Osteoblast (primary cell): ENCODE results near the gene PPARD. TPM values are rescaled to one million over a fixed set of nuclear protein-coding genes. Genes with fewer than 3 reads are reported as not detected.

ENCODE experiments used
- DNase-seq: peaks from one replicate; pipeline ENCODE4 v3.0.0; 2011; ENCODE audit warnings: low spot score, mixed read lengths; ENCODE audit not compliant: insufficient read length; ENCODE audit errors: missing footprints
- H2AFZ ChIP-seq: 2 replicates; pipeline ENCODE4 v1.6.0; 2011; ENCODE audit warnings: mild to moderate bottlenecking, low read length
- H3K27ac ChIP-seq: 2 replicates; pipeline ENCODE4 v1.5.1; 2011; ENCODE audit warnings: mild to moderate bottlenecking, low read depth, low read length, moderate library complexity
- H3K27me3 ChIP-seq: 2 replicates; pipeline ENCODE4 v1.6.0; 2012; ENCODE audit warnings: mild to moderate bottlenecking, control low read depth, inconsistent platforms, low read length, moderate library complexity; ENCODE audit not compliant: insufficient read depth
- H3K36me3 ChIP-seq: 2 replicates; pipeline ENCODE4 v1.5.1; 2011; ENCODE audit warnings: mild to moderate bottlenecking, low read length, control low read depth, moderate library complexity; ENCODE audit not compliant: insufficient read depth
- H3K4me1 ChIP-seq: 2 replicates; pipeline ENCODE4 v1.5.1; 2011; ENCODE audit warnings: mild to moderate bottlenecking, low read length, control low read depth, moderate library complexity; ENCODE audit not compliant: insufficient read depth
- H3K4me2 ChIP-seq: 2 replicates; pipeline ENCODE4 v1.6.0; 2011; ENCODE audit warnings: mild to moderate bottlenecking, low read length; ENCODE audit not compliant: insufficient read depth
- H3K4me3 ChIP-seq: fragments of 200-600 bp; sonication (generic); 3 replicates; pipeline ENCODE4 v1.5.1; 2012; ENCODE audit warnings: mild to moderate bottlenecking, low read length, inconsistent platforms; ENCODE audit not compliant: insufficient read depth
- H3K79me2 ChIP-seq: 2 replicates; pipeline ENCODE4 v1.6.0; 2012; ENCODE audit warnings: mild to moderate bottlenecking, low read length, control low read depth, inconsistent platforms; ENCODE audit not compliant: insufficient read depth
- H3K9me3 ChIP-seq: 2 replicates; pipeline ENCODE4 v1.5.1; 2011; ENCODE audit warnings: low read depth, low read length, control low read depth
- H4K20me1 ChIP-seq: 2 replicates; pipeline ENCODE4 v1.6.0; 2012; ENCODE audit warnings: mild to moderate bottlenecking, low read length, control low read depth; ENCODE audit not compliant: insufficient read depth
- total RNA-seq: library from RNA; depleted of rRNA; stranded (reverse); fragments of >200 nt; gene quantifications from 2 replicates; pipeline ENCODE4 v1.2.3, GENCODE V29; 2012
- TF ChIP-seq, protein P1 (sequence below): IDR thresholded peaks from 2 replicates; pipeline ENCODE4 v1.5.1; 2011; ENCODE audit warnings: mild to moderate bottlenecking, low read depth, low read length, moderate library complexity; ENCODE audit errors: extremely low read depth

PPARD gene
- total RNA-seq, 1 donor, result 12.3 TPM

DNA sequence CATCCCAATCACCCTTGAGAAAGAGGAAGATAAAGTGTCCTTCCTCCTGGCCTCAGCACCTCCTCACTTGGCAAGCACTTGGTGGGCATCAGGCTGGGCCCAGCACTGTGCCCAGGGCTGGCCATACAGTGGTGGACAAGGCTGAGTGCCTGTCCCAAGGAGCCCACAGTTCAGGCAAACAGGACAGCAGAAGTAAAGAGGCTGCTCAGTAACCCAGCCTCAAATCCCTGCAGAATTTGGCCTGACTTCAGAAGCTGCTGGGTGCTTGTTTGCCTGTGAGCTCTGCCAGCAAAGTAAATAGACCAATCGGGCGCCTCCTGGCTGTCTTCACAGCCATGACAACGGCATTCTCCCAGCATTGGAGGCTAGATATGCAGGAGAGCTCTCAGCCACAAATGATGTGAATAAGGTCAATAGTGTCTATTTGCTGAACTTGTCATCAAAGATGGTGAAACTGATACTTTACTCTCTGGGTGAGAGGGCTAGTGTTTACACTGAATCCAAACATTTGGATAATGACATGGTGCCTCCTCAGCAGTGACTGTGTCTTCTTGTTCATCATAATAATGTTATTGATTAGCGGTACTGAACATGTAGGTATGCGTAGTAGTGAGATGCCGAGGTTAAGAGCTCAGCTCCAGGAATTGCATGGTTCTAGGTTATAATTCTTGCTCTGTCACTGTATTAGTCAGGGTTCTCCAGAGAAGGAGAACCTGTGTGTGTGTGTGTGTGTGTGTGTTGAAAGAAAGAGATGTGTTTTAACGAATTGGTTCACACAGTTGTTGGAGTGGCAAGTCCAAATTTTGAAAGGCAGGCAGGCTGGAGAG lies 72.9 kb downstream of the PPARD start:
- Histone ChIP-seq H3K27me3 (no peaks in the 10 kb centered on the region), H3K4me3 (no peak overlapping the region), H4K20me1 (peaks cover 19% of the 10 kb centered on the region), H3K36me3 (peaks cover 78% of the 10 kb centered on the region), H2AFZ (no peak overlapping the region), H3K27ac (peak overlapping the region; percentile 74), H3K4me2 (no peak overlapping the region), H3K79me2 (peaks cover 58% of the 10 kb centered on the region), H3K4me1 (peaks cover 15% of the 10 kb centered on the region), H3K9me3 (no peaks in the 10 kb centered on the region)
- TF ChIP-seq, protein P1, sequence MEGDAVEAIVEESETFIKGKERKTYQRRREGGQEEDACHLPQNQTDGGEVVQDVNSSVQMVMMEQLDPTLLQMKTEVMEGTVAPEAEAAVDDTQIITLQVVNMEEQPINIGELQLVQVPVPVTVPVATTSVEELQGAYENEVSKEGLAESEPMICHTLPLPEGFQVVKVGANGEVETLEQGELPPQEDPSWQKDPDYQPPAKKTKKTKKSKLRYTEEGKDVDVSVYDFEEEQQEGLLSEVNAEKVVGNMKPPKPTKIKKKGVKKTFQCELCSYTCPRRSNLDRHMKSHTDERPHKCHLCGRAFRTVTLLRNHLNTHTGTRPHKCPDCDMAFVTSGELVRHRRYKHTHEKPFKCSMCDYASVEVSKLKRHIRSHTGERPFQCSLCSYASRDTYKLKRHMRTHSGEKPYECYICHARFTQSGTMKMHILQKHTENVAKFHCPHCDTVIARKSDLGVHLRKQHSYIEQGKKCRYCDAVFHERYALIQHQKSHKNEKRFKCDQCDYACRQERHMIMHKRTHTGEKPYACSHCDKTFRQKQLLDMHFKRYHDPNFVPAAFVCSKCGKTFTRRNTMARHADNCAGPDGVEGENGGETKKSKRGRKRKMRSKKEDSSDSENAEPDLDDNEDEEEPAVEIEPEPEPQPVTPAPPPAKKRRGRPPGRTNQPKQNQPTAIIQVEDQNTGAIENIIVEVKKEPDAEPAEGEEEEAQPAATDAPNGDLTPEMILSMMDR, result peak; percentile 75
- DNase-seq, result peak; percentile 94

DNA sequence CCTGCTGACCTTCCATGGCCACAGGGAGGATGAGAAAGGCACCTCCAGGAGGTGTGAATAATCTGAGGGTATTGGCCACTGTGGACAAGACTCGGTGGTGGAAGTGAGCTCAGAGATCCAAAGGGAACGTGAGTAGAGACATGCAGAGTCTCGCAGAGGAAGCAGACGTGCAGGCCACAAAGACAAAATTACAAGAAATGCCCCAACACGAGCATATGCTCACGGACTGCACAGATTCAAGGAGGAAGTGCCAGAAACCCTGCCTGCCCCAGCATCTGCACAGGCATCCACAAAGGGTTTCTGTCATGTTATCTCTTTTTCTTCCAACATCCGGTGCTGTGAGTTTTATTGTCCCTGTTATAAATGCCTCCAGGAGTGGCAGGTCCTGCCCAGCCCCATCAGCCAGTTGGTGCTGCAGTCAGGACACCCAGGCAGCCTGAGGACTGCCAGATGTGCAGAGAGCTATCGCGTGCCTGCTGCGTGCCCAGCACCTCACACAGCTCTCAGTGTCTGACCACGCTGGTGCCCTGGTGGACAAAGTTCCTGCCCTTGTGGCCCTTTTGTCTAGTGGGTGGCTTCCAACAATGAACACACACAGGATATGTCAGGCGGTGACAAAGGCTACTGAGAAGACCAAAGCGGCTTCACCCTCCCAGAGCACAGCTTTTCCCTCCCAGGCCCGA lies 75.8 kb downstream of the PPARD start:
- Histone ChIP-seq H3K27ac (no peak overlapping the region), H3K9me3 (no peaks in the 10 kb centered on the region), H3K79me2 (peaks cover 43% of the 10 kb centered on the region), H3K4me3 (no peak overlapping the region), H4K20me1 (peaks cover 19% of the 10 kb centered on the region), H3K4me1 (peaks cover 15% of the 10 kb centered on the region), H3K4me2 (no peak overlapping the region), H3K27me3 (no peaks in the 10 kb centered on the region), H2AFZ (no peak overlapping the region), H3K36me3 (peaks cover 69% of the 10 kb centered on the region)
- TF ChIP-seq, protein P1, result no peak
- no peak for DNase-seq

DNA sequence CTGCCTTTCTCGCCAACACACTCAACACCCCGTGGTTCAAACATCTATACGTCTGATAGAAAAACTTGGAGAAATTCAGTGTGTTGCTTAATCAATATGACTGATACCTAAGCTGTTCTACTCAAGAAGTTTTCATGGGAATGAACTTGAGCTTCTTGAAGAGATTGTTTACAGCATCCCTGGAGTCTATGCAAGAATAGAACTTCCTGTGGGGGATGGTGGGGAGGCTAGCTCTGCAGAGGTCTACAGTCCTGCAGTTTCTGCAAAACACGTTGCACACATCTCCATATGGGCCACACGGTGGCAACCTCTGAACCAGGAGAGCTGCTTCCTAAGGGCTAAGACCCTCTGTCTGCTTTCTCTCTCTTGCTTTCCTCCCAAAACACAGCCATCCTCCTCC lies 77.1 kb downstream of the PPARD start:
- peak overlapping the region; percentile 32 for H3K27ac ChIP-seq
- no peak overlapping the region for H2AFZ ChIP-seq
- H3K4me1 ChIP-seq, result peaks cover 15% of the 10 kb centered on the region
- no peak for DNase-seq
- no peak overlapping the region for H3K4me3 ChIP-seq
- peaks cover 60% of the 10 kb centered on the region for H3K36me3 ChIP-seq
- H3K79me2 ChIP-seq, result peaks cover 39% of the 10 kb centered on the region
- H3K27me3 ChIP-seq, result no peaks in the 10 kb centered on the region
- H3K4me2 ChIP-seq, result no peak overlapping the region
- no peaks in the 10 kb centered on the region for H3K9me3 ChIP-seq
- TF ChIP-seq, protein P1, result peak; percentile 29
- peaks cover 15% of the 10 kb centered on the region for H4K20me1 ChIP-seq

- Histone ChIP-seq H3K27ac (peak overlapping the region; percentile 32), H3K79me2 (peaks cover 34% of the 10 kb centered on the region), H3K4me1 (peaks cover 15% of the 10 kb centered on the region), H3K9me3 (no peaks in the 10 kb centered on the region), H2AFZ (no peak overlapping the region), H4K20me1 (peaks cover 11% of the 10 kb centered on the region), H3K4me2 (no peak overlapping the region), H3K36me3 (peaks cover 62% of the 10 kb centered on the region), H3K27me3 (no peaks in the 10 kb centered on the region), H3K4me3 (no peak overlapping the region)
- TF ChIP-seq, protein P1, result no peak
- no peak for DNase-seq
Observed at GRCh38 chr6:35419961-35420360, 77.6 kb downstream of the PPARD start.
